ENCODE results near the gene RARB. TPM values are rescaled to one million over a fixed set of nuclear protein-coding genes. Genes with fewer than 3 reads are reported as not detected.

RARB gene
- total and polyA plus RNA-seq, 2 experiments from 2014 or later = 0.14 to 0.42 TPM

DNA sequence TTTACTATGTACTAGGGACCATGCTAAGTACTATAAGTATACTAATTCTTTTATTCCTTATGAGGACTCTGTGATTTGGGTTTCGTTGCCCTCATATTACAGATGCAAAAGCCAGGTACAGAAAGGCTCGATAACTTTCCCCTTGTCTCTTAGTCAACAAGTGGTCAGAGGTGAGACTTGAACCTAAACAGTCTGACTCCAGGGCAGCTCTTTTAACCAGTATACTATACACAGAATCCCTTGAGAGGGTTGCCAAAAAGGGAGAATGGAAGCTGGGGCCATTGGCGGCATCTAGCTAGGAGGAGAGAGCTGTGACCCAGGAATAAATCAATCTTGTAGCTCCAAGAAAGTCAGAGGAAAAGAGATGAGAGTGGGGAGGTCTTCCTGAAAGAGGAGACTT, 144.3 kb downstream of the RARB start (continued):
- TF ChIP-seq, protein P1, sequence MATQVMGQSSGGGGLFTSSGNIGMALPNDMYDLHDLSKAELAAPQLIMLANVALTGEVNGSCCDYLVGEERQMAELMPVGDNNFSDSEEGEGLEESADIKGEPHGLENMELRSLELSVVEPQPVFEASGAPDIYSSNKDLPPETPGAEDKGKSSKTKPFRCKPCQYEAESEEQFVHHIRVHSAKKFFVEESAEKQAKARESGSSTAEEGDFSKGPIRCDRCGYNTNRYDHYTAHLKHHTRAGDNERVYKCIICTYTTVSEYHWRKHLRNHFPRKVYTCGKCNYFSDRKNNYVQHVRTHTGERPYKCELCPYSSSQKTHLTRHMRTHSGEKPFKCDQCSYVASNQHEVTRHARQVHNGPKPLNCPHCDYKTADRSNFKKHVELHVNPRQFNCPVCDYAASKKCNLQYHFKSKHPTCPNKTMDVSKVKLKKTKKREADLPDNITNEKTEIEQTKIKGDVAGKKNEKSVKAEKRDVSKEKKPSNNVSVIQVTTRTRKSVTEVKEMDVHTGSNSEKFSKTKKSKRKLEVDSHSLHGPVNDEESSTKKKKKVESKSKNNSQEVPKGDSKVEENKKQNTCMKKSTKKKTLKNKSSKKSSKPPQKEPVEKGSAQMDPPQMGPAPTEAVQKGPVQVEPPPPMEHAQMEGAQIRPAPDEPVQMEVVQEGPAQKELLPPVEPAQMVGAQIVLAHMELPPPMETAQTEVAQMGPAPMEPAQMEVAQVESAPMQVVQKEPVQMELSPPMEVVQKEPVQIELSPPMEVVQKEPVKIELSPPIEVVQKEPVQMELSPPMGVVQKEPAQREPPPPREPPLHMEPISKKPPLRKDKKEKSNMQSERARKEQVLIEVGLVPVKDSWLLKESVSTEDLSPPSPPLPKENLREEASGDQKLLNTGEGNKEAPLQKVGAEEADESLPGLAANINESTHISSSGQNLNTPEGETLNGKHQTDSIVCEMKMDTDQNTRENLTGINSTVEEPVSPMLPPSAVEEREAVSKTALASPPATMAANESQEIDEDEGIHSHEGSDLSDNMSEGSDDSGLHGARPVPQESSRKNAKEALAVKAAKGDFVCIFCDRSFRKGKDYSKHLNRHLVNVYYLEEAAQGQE (IDR thresholded peaks at IDR 0.05; ENCODE audit: unreplicated experiment) = no peak
- TF ChIP-seq CREB1 (CRISPR knock-in tag; IDR thresholded peaks at IDR 0.05; ENCODE audit: low read depth) (no peak), EZH2 (IDR thresholded peaks at IDR 0.05; ENCODE audit: low read depth, unreplicated experiment) (no peak), ZNF114 (CRISPR knock-in tag; IDR thresholded peaks at IDR 0.05) (no peak), EZH2phosphoT487 (IDR thresholded peaks at IDR 0.05; ENCODE audit: unreplicated experiment) (no peak)
- TF ChIP-seq, protein P2, sequence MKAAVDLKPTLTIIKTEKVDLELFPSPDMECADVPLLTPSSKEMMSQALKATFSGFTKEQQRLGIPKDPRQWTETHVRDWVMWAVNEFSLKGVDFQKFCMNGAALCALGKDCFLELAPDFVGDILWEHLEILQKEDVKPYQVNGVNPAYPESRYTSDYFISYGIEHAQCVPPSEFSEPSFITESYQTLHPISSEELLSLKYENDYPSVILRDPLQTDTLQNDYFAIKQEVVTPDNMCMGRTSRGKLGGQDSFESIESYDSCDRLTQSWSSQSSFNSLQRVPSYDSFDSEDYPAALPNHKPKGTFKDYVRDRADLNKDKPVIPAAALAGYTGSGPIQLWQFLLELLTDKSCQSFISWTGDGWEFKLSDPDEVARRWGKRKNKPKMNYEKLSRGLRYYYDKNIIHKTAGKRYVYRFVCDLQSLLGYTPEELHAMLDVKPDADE (IDR thresholded peaks at IDR 0.05) = no peak

DNA sequence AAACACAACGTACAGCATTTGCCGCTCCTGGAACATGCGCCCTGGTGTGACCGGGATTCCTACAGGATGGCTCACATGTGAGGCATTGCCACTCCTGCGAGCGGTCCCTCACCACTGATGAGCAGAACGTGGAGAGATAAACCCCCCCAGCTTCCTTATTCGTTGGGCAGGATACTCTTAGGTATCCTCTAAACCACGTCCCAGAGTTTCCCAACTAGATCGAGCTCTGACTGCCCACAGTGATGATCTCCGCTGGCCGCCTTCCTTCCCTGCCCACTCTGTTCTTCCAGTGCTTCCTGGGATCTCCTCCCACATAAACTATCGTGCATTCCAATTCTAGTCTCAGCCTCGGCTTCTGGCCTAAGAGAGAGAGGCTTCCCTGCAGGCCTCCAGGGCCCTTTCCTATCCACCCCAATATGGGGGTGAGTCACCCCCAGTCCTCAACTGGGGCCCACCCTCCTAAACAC, 144.9 kb downstream of the RARB start:
- H3K36me3 Mint-ChIP-seq (ENCODE audit: low read depth) = no peaks in the 10 kb centered on the region
- TF ChIP-seq, protein P3, sequence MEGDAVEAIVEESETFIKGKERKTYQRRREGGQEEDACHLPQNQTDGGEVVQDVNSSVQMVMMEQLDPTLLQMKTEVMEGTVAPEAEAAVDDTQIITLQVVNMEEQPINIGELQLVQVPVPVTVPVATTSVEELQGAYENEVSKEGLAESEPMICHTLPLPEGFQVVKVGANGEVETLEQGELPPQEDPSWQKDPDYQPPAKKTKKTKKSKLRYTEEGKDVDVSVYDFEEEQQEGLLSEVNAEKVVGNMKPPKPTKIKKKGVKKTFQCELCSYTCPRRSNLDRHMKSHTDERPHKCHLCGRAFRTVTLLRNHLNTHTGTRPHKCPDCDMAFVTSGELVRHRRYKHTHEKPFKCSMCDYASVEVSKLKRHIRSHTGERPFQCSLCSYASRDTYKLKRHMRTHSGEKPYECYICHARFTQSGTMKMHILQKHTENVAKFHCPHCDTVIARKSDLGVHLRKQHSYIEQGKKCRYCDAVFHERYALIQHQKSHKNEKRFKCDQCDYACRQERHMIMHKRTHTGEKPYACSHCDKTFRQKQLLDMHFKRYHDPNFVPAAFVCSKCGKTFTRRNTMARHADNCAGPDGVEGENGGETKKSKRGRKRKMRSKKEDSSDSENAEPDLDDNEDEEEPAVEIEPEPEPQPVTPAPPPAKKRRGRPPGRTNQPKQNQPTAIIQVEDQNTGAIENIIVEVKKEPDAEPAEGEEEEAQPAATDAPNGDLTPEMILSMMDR (conservative IDR thresholded peaks at IDR 0.05; ENCODE audit: low read depth in 2 of 2) = no peak
- no peak for TF ChIP-seq POLR2AphosphoS5 (IDR thresholded peaks at IDR 0.05; ENCODE audit: low read depth)
- TF ChIP-seq, protein P4, sequence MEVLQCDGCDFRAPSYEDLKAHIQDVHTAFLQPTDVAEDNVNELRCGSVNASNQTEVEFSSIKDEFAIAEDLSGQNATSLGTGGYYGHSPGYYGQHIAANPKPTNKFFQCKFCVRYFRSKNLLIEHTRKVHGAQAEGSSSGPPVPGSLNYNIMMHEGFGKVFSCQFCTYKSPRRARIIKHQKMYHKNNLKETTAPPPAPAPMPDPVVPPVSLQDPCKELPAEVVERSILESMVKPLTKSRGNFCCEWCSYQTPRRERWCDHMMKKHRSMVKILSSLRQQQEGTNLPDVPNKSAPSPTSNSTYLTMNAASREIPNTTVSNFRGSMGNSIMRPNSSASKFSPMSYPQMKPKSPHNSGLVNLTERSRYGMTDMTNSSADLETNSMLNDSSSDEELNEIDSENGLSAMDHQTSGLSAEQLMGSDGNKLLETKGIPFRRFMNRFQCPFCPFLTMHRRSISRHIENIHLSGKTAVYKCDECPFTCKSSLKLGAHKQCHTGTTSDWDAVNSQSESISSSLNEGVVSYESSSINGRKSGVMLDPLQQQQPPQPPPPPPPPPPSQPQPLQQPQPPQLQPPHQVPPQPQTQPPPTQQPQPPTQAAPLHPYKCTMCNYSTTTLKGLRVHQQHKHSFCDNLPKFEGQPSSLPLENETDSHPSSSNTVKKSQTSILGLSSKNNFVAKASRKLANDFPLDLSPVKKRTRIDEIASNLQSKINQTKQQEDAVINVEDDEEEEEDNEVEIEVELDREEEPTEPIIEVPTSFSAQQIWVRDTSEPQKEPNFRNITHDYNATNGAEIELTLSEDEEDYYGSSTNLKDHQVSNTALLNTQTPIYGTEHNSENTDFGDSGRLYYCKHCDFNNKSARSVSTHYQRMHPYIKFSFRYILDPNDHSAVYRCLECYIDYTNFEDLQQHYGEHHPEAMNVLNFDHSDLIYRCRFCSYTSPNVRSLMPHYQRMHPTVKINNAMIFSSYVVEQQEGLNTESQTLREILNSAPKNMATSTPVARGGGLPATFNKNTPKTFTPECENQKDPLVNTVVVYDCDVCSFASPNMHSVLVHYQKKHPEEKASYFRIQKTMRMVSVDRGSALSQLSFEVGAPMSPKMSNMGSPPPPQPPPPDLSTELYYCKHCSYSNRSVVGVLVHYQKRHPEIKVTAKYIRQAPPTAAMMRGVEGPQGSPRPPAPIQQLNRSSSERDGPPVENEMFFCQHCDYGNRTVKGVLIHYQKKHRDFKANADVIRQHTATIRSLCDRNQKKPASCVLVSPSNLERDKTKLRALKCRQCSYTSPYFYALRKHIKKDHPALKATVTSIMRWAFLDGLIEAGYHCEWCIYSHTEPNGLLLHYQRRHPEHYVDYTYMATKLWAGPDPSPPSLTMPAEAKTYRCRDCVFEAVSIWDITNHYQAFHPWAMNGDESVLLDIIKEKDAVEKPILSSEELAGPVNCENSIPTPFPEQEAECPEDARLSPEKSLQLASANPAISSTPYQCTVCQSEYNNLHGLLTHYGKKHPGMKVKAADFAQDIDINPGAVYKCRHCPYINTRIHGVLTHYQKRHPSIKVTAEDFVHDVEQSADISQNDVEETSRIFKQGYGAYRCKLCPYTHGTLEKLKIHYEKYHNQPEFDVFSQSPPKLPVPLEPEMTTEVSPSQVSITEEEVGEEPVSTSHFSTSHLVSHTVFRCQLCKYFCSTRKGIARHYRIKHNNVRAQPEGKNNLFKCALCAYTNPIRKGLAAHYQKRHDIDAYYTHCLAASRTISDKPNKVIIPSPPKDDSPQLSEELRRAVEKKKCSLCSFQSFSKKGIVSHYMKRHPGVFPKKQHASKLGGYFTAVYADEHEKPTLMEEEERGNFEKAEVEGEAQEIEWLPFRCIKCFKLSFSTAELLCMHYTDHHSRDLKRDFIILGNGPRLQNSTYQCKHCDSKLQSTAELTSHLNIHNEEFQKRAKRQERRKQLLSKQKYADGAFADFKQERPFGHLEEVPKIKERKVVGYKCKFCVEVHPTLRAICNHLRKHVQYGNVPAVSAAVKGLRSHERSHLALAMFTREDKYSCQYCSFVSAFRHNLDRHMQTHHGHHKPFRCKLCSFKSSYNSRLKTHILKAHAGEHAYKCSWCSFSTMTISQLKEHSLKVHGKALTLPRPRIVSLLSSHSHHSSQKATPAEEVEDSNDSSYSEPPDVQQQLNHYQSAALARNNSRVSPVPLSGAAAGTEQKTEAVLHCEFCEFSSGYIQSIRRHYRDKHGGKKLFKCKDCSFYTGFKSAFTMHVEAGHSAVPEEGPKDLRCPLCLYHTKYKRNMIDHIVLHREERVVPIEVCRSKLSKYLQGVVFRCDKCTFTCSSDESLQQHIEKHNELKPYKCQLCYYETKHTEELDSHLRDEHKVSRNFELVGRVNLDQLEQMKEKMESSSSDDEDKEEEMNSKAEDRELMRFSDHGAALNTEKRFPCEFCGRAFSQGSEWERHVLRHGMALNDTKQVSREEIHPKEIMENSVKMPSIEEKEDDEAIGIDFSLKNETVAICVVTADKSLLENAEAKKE (CRISPR knock-in tag; IDR thresholded peaks at IDR 0.05) = no peak
- DNase-seq (ENCODE audit: low spot score) = no peak
- no peaks in the 10 kb centered on the region for H4K20me1 ChIP-seq (replicated peaks; ENCODE audit: insufficient read depth)
- H3K27me3 ChIP-seq (ENCODE audit: insufficient read depth) = no peaks in the 10 kb centered on the region
- H3F3A ChIP-seq (replicated peaks; ENCODE audit: low read depth) = no peaks in the 10 kb centered on the region
- no peak overlapping the region for H2AFZ ChIP-seq
- H3K27me3 Mint-ChIP-seq (ENCODE audit: insufficient read depth, low read depth, poor library complexity) = peaks cover 5% of the 10 kb centered on the region
- H3K9me3 Mint-ChIP-seq = no peaks in the 10 kb centered on the region
- peaks cover 8% of the 10 kb centered on the region for H3K4me1 Mint-ChIP-seq
- H3K9me2 ChIP-seq (ENCODE audit: insufficient read depth) = peaks cover 5% of the 10 kb centered on the region; the same call in 1 of the 2 replicates
- H3K27ac Mint-ChIP-seq = no peak overlapping the region; the same call in 1 of the 2 replicates
- H3K4me3 Mint-ChIP-seq = no peak overlapping the region
- no peaks in the 10 kb centered on the region for H3K79me2 ChIP-seq (replicated peaks; ENCODE audit: insufficient read depth)
- H3K4me2 ChIP-seq = no peak overlapping the region
- no peaks in the 10 kb centered on the region for H3K36me3 ChIP-seq (ENCODE audit: insufficient read depth)
- H3K4me3 ChIP-seq = no peak overlapping the region
- H3K27ac ChIP-seq (ENCODE audit: low read depth) = no peak overlapping the region
- ATAC-seq = no peak
- no peaks in the 10 kb centered on the region for H3K4me1 ChIP-seq (ENCODE audit: insufficient read depth)

All from GM23338 (cell line).